NAMALWA (cell line): ENCODE measurements around the gene MYOF.
"Not testable (repeated sequence)": the region's sequence is repeated elsewhere in the genome, so short reads cannot be mapped to it uniquely, and the experiment has no call there.

Experiments
- DNase-seq: peaks from one replicate; pipeline ENCODE4 v3.0.0-alpha.2; 2015; ENCODE audit warnings: low spot score

The MYOF gene

GRCh38 chr10:93342921-93343320 is 139.2 kb downstream of the MYOF start:
- DNase-seq = no peak

GRCh38 chr10:93342366-93342765 is 139.8 kb downstream of the MYOF start:
- DNase-seq = no peak

- DNase-seq = peak; percentile 6
These were observed 144.8 kb downstream of the MYOF start for GRCh38 chr10:93337309-93337721.

- no peak for DNase-seq
These were observed 145.5 kb downstream of the MYOF start for GRCh38 chr10:93336678-93337077.

GRCh38 chr10:93336110-93336509 is 146.0 kb downstream of the MYOF start:
- DNase-seq = no peak

GRCh38 chr10:93334901-93335327 is 147.2 kb downstream of the MYOF start:
- DNase-seq = no peak

- no peak for DNase-seq
These were observed 148.0 kb downstream of the MYOF start for GRCh38 chr10:93334181-93334580.

- DNase-seq = no peak
These were observed 148.7 kb downstream of the MYOF start for GRCh38 chr10:93333278-93333978.

- no peak for DNase-seq
These were observed 151.3 kb downstream of the MYOF start for GRCh38 chr10:93330824-93331223.

GRCh38 chr10:93319896-93320295 is 162.2 kb downstream of the MYOF start:
- no peak for DNase-seq

- no peak for DNase-seq
These were observed 163.0 kb downstream of the MYOF start for GRCh38 chr10:93319096-93319495.

GRCh38 chr10:93315246-93315645 is 166.9 kb downstream of the MYOF start:
- DNase-seq = no peak

GRCh38 chr10:93314656-93315055 is 167.5 kb downstream of the MYOF start:
- DNase-seq = not testable (repeated sequence)

GRCh38 chr10:93313798-93314197 is 168.3 kb downstream of the MYOF start:
- DNase-seq = no peak

GRCh38 chr10:93309062-93309461 is 173.1 kb downstream of the MYOF start:
- DNase-seq = no peak

GRCh38 chr10:93305122-93305521 is 177.0 kb downstream of the MYOF start:
- no peak for DNase-seq

GRCh38 chr10:93300981-93301380 is 181.2 kb downstream of the MYOF start:
- no peak for DNase-seq

GRCh38 chr10:93300288-93300917 is 181.7 kb downstream of the MYOF start:
- DNase-seq = no peak

GRCh38 chr10:93299606-93300287 is 182.4 kb downstream of the MYOF start:
- DNase-seq = no peak

- no peak for DNase-seq
These were observed 182.9 kb downstream of the MYOF start for GRCh38 chr10:93299195-93299594.

- no peak for DNase-seq
These were observed 186.0 kb downstream of the MYOF start for GRCh38 chr10:93296151-93296550.

- DNase-seq = no peak
These were observed 188.1 kb downstream of the MYOF start for GRCh38 chr10:93293999-93294398.

GRCh38 chr10:93290661-93291354 is 191.3 kb downstream of the MYOF start:
- no peak for DNase-seq
